ENCODE data around the gene BATF3. TPM values are rescaled to one million over a fixed set of nuclear protein-coding genes. Genes with fewer than 3 reads are reported as not detected.

The BATF3 gene
- total RNA-seq, 4 donors from 2014 or later = 0.88 to 2.7 (median 1.6) TPM

DNA sequence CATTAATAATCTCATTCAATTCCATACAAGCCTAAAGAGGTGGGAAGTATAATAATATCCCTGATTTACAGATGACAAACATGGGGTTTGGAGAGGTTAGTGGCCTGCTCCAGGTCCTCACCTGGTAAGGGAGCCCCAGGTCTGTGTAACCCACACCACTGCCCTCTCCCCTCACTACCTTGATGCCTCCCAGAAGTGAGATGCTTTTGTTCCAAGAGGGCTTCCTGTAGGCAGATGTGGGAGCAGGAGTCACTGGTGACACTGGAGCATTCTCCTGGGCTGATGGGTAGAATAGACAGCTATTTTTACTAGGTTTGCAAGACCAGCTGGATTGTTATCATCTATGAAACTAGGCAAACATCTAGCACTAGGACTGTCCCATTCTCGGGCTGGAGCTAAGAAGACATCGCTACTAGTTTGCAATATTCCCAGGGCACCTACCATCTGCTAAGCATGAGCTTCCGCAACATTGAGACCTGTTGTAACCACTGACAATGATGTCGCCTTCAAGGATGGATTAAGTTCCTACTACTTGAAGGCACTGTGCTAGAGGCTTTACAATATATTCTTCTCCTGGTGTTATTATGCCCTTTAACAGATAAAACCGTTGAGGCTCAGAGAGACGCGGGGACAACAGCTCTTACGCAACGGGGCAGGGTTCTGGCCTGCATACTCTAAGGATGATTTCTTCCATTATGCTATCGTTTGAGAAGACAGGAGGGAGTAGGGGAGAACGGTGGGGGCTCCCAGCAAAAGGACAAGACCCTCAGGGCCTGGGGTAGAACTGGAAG lies 35.0 kb downstream of the BATF3 start:
- TF ChIP-seq, protein P1, sequence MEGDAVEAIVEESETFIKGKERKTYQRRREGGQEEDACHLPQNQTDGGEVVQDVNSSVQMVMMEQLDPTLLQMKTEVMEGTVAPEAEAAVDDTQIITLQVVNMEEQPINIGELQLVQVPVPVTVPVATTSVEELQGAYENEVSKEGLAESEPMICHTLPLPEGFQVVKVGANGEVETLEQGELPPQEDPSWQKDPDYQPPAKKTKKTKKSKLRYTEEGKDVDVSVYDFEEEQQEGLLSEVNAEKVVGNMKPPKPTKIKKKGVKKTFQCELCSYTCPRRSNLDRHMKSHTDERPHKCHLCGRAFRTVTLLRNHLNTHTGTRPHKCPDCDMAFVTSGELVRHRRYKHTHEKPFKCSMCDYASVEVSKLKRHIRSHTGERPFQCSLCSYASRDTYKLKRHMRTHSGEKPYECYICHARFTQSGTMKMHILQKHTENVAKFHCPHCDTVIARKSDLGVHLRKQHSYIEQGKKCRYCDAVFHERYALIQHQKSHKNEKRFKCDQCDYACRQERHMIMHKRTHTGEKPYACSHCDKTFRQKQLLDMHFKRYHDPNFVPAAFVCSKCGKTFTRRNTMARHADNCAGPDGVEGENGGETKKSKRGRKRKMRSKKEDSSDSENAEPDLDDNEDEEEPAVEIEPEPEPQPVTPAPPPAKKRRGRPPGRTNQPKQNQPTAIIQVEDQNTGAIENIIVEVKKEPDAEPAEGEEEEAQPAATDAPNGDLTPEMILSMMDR (IDR thresholded peaks at IDR 0.05; ENCODE audit: low read depth) = no peak

DNA sequence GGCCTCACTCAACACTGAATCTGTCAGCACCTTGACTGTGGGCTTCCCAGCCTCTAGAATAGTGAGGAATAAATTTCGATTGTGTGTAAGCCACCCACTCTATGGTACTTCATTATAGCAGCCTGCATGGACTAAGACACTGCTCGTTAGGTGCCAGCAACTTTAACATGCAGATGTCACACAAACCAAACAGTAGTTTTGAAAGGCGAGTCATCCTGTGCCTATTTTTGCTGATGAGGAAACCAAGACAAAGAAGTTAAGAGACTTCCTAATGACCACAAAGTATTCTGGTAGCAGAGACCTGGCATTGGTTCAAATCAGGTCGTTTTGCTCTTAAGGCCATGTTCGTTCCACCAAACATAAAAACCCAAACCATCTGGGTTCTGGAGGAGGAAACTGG lies 42.9 kb downstream of the BATF3 start:
- TF ChIP-seq, protein P1 (IDR thresholded peaks at IDR 0.05; ENCODE audit: low read depth) = no peak

DNA sequence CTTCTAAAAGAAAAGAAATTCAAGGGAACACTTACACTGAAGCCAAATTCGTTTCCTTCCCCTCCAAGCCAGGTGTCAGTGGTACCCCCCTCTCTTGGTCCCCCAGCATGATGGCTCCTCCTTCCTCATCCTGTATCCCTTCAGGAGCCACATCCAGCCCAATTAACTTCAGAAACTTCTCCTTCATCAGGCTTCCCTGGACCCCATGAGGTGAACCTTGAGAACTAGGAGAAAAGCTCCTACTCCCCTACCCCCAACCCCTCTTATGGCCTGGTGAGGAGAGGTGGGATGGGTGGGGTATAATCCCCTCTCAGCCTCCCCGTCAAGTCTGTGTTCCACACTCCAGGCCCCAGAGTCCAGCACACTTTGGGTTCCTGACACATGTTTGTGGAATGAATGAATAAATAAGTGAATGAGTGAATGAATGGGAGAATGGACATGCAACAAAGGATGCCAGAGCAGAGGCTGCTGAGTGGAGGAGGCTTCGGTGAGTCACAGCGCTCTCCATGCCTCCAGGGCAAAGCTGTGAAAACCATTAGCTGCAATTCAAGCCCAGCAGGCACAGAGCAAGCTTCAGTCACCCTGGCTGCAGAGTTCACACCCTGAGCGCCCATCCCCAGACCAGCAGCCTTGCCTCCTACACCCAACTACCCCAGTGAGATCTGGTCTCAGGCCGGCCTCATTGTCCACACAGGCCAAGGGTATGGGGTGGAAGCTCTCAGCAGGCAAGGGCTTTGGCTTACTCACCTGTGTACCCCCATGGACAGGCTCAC lies 43.8 kb downstream of the BATF3 start:
- TF ChIP-seq, protein P1 (IDR thresholded peaks at IDR 0.05; ENCODE audit: low read depth) = no peak

DNA sequence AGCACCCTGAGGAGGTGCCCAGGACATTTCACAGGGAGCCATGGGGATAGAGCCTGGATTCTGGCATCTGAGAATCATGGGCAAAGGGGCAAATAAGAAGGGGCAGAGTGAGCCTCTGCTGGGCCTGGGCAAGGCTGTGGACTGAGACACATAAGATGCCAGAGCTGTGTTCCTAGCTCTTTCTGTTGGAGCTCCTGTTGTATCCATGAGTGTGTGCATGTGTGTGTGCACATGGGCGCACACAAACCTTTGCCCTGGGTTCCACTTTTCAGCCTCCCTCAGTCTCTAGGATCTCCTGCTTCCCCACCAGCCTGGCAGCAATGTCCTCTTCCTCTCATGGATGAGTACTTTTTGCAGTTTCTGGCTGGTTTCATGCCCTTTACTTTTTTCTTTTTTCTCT lies 47.0 kb downstream of the BATF3 start:
- TF ChIP-seq, protein P1 (IDR thresholded peaks at IDR 0.05; ENCODE audit: low read depth) = no peak

DNA sequence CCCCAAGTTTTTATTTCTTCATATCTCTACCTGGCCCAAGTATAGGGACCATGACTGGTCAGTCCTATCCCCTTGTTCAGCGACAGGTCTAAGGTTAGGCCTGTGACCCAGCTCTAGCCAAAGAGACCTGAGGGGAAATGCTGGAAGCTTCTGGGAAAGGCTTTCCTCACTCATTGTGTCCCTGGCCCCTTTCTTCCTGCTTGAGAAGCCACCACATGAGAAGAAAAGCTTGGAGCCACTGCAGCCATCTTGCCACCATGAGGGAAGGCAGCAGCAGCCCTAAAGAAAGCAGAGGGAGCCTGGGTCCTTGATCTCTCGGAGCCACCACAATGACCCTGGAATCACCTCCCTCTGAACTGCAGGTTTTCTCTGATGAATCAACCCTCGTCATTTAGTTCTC lies 47.7 kb downstream of the BATF3 start:
- TF ChIP-seq, protein P1 (IDR thresholded peaks at IDR 0.05; ENCODE audit: low read depth) = no peak

DNA sequence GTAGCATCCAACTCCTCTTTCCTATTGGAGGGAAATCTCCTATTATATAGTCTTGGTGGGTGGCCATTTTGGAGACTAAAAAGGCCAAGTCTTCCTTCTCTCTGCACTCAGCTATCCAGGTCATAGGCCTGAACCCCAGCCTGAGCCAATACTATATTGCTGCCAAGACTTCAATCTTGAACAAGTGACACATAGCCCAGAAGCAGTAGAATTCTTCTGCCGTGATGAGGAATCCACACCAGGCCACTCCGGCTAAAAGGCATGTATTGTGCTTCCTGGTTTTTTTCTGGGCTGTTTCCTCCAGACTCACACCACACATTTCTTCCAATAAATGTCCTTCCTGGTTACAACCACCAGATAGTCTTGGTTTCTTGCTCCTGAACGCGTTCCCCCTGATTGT lies 48.1 kb downstream of the BATF3 start:
- TF ChIP-seq, protein P1 (IDR thresholded peaks at IDR 0.05; ENCODE audit: low read depth) = no peak

DNA sequence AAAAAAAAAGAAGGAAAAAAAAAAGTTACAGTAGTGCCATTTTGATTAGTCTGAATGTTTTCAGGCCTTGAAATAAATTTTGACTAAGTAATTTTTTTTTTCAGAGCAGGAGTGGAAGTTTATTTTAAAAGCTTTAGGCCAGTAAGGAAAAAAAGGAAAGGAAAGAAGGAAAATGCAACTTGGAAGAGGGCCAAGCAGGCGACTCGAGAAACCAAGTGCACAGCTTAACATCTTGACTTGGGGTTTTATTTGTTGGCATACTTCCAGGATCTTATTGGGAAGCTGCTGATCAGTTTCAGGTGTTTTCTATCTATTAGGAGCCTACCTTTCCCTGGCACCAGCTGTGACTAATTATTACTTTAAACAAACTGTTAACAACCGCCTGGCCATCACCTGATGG lies 49.4 kb downstream of the BATF3 start:
- TF ChIP-seq, protein P1 (IDR thresholded peaks at IDR 0.05; ENCODE audit: low read depth) = no peak
